ENCODE results near the gene SZT2. TPM values are rescaled to one million over a fixed set of nuclear protein-coding genes. Genes with fewer than 3 reads are reported as not detected.
"Not testable (repeated sequence)": the region's sequence is repeated elsewhere in the genome, so short reads cannot be mapped to it uniquely, and the experiment has no call there.

SZT2 gene
- polyA plus RNA-seq, 1 experiment: 9.4 TPM

DNA sequence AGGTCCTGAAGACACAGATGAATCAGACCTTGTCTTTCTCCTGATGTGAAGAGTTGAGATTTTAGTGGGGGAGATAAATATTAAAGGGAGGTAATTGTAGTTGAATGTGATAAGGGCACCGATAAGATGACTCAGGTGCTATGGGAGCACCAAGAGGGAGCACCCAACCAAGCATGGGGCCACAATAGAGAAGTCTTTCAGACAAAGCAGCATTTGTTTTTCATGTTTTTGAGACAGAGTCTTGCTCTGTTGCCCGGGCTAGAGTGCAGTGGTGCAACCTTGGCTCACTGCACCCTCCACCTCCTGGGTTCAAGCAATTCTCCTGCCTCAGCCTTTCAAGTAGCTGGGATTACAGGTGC is 16.2 kb downstream of the SZT2 start:
- TF ChIP-seq CTCF (IDR thresholded peaks at IDR 0.05; ENCODE audit: low read depth, low read length): no peak
- CTCF ChIA-PET: interaction anchor here (1.2 kb wide), 1 partner anchor 8 kb away, joined by 4 read pairs; no protein-coding TSS in a partner anchor
- H3K27ac ChIP-seq (ENCODE audit: low read depth, low read length): no peak overlapping the region
- POLR2A ChIA-PET: no interaction called here
- no peaks in the 10 kb centered on the region for H3K9me3 ChIP-seq (ENCODE audit: control insufficient read depth, insufficient read depth, low read length)
- H3K27me3 ChIP-seq (ENCODE audit: control insufficient read depth, insufficient read depth, low read length): no peaks in the 10 kb centered on the region
- no peak for DNase-seq (ENCODE audit: low read depth, low spot score)
- no peak overlapping the region for H3K4me3 ChIP-seq (ENCODE audit: low read depth, low read length)

DNA sequence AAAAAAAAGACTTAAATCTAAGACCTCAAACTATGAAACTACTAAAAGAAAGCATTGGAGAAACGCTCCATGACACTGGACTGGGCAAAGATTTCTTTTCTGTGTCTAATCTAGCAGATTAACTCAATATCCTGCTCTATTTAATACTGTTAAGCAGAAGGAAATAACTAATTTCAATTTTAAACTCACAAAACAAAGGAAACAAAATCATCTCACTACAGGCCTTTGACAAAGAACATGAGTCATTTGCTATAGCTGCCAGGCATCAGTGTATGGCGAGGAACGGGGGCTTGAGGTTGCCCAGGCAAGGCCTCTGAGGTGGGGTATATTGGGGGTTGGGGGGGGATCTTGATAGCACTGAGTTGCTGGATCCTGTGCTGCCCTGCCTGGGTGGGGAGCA is 20.9 kb downstream of the SZT2 start:
- POLR2A ChIA-PET: no interaction called here
- Histone ChIP-seq H3K4me3 (ENCODE audit: low read depth, low read length) (no peak overlapping the region), H3K27ac (ENCODE audit: low read depth, low read length) (no peak overlapping the region), H3K27me3 (ENCODE audit: control insufficient read depth, insufficient read depth, low read length) (no peaks in the 10 kb centered on the region), H3K9me3 (ENCODE audit: control insufficient read depth, insufficient read depth, low read length) (no peaks in the 10 kb centered on the region)
- DNase-seq (ENCODE audit: low read depth, low spot score): no peak
- no peak for TF ChIP-seq CTCF (IDR thresholded peaks at IDR 0.05; ENCODE audit: low read depth, low read length)
- CTCF ChIA-PET: interaction anchor here (0.7 kb wide), 1 partner anchor 21 kb away, joined by 6 read pairs; no protein-coding TSS in a partner anchor

GRCh38 chr1:43413426-43413825 is 23.7 kb downstream of the SZT2 start:
- DNase-seq (ENCODE audit: low read depth, low spot score); H3K27me3 ChIP-seq (ENCODE audit: control insufficient read depth, insufficient read depth, low read length); H3K27ac ChIP-seq (ENCODE audit: low read depth, low read length); POLR2A ChIA-PET; H3K4me3 ChIP-seq (ENCODE audit: low read depth, low read length); H3K9me3 ChIP-seq (ENCODE audit: control insufficient read depth, insufficient read depth, low read length): not testable (repeated sequence)
- CTCF ChIA-PET: interaction anchor here (1.9 to 4.4 kb wide), 3 partner anchors 15 to 185 kb away, joined by 13 to 141 read pairs (median 16); no protein-coding TSS in a partner anchor

- ChIA-PET POLR2A (no interaction called here), CTCF (interaction anchor here (0.6 to 4.4 kb wide), 31 partner anchors 9 to 502 kb away, joined by 3 to 141 read pairs (median 3); partner anchors contain the start of genes C1orf210 and CDC20)
- Histone ChIP-seq H3K27me3 (ENCODE audit: control insufficient read depth, insufficient read depth, low read length) (no peaks in the 10 kb centered on the region), H3K27ac (ENCODE audit: low read depth, low read length) (no peak overlapping the region), H3K4me3 (ENCODE audit: low read depth, low read length) (no peak overlapping the region), H3K9me3 (ENCODE audit: control insufficient read depth, insufficient read depth, low read length) (no peaks in the 10 kb centered on the region)
- peak; percentile 68 for TF ChIP-seq CTCF (IDR thresholded peaks at IDR 0.05; ENCODE audit: low read depth, low read length)
- DNase-seq (ENCODE audit: low read depth, low spot score): no peak
Observed at GRCh38 chr1:43414634-43415223, 25.0 kb downstream of the SZT2 start.

DNA sequence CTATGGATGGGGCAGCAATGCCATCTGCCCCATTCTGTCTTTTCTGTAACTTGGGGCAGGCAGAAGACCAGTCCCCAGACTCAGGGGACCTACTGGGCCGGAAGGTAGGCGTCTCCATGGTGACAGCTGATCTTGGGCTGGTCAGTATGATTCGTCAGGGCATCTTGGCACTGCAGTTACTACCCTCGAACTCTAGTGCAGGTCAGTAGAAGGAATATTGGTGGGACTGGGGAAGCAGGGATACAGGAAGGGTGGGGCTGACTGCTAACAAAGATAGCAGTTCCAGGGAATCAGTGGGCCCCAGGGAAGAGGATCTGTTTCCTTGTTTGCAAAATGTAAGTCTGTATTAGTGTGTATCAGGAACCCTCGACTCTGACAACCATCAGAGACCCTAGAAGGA is 26.2 kb downstream of the SZT2 start:
- H3K27ac ChIP-seq (ENCODE audit: low read depth, low read length): no peak overlapping the region
- ChIA-PET POLR2A (no interaction called here), CTCF (interaction anchor here (1.1 to 4.4 kb wide), 5 partner anchors 177 to 194 kb away, joined by 3 to 141 read pairs (median 8); no protein-coding TSS in a partner anchor)
- no peak for TF ChIP-seq CTCF (IDR thresholded peaks at IDR 0.05; ENCODE audit: low read depth, low read length)
- no peak overlapping the region for H3K4me3 ChIP-seq (ENCODE audit: low read depth, low read length)
- no peaks in the 10 kb centered on the region for H3K27me3 ChIP-seq (ENCODE audit: control insufficient read depth, insufficient read depth, low read length)
- no peaks in the 10 kb centered on the region for H3K9me3 ChIP-seq (ENCODE audit: control insufficient read depth, insufficient read depth, low read length)
- no peak for DNase-seq (ENCODE audit: low read depth, low spot score)

Measured in AG04450 (cell line).